ENCODE measurements around the gene PRKN. TPM values are rescaled to one million over a fixed set of nuclear protein-coding genes. Genes with fewer than 3 reads are reported as not detected.

PRKN gene
- total RNA-seq, 6 experiments from 2014 or later = 0.32 TPM; not detected in 5

DNA sequence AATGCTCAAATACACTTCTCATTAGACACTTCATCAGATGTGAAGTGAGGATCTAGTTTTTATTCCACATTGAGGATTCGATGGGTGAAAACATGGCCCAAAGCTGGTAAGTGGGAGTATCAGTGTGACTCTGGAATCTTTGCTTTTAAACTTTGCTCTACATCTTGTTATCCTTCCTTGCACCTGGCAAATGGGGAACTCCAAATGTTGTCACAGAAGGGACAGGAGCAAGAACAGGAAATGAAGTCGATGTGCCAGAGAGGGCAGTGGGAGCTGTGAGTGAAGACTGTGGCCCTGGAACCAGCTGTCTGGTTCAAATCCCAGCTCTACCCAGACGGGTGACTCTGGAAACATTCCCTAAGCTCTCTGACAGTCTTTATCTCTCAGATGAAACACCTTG, 1367.0 kb downstream of the PRKN start:
- peaks cover 27% of the 10 kb centered on the region for H3K4me1 Mint-ChIP-seq (ENCODE audit: low read depth)
- DNase-seq = no peak
- no peak overlapping the region for H3K4me3 Mint-ChIP-seq
- peaks cover 10% of the 10 kb centered on the region for H3K36me3 Mint-ChIP-seq (ENCODE audit: low read depth)
- peaks cover 26% of the 10 kb centered on the region for H3K9me3 Mint-ChIP-seq
- TF ChIP-seq, protein P1, sequence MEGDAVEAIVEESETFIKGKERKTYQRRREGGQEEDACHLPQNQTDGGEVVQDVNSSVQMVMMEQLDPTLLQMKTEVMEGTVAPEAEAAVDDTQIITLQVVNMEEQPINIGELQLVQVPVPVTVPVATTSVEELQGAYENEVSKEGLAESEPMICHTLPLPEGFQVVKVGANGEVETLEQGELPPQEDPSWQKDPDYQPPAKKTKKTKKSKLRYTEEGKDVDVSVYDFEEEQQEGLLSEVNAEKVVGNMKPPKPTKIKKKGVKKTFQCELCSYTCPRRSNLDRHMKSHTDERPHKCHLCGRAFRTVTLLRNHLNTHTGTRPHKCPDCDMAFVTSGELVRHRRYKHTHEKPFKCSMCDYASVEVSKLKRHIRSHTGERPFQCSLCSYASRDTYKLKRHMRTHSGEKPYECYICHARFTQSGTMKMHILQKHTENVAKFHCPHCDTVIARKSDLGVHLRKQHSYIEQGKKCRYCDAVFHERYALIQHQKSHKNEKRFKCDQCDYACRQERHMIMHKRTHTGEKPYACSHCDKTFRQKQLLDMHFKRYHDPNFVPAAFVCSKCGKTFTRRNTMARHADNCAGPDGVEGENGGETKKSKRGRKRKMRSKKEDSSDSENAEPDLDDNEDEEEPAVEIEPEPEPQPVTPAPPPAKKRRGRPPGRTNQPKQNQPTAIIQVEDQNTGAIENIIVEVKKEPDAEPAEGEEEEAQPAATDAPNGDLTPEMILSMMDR (IDR thresholded peaks at IDR 0.05) = no peak
- H3K27ac Mint-ChIP-seq = no peak overlapping the region
- peaks cover 11% of the 10 kb centered on the region; the same call in 1 of the 2 replicates for H3K27me3 Mint-ChIP-seq (ENCODE audit: insufficient read depth)

DNA sequence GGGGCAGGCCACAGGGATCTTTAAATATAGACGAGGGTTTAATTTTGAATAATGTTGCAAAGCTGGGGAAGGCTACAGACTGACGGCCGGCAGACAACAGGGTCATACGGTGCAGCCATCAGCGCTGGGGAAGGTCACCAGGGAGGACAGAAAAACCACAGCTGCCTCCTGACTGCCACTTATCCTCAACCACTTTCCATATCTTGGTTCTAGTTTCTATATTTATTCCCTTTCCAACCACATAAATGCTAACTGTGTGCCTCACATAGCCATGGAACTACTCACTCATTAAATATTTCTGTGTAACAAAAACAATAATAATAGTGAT, 1368.0 kb downstream of the PRKN start:
- H3K36me3 Mint-ChIP-seq (ENCODE audit: low read depth) = peaks cover 10% of the 10 kb centered on the region
- H3K9me3 Mint-ChIP-seq = peaks cover 26% of the 10 kb centered on the region
- H3K4me3 Mint-ChIP-seq = no peak overlapping the region; the same call in 1 of the 2 replicates
- H3K27ac Mint-ChIP-seq = no peak overlapping the region
- DNase-seq = no peak
- TF ChIP-seq, protein P1 (IDR thresholded peaks at IDR 0.05) = no peak
- peaks cover 27% of the 10 kb centered on the region for H3K4me1 Mint-ChIP-seq (ENCODE audit: low read depth)
- H3K27me3 Mint-ChIP-seq (ENCODE audit: insufficient read depth) = peaks cover 13% of the 10 kb centered on the region; the same call in 1 of the 2 replicates

DNA sequence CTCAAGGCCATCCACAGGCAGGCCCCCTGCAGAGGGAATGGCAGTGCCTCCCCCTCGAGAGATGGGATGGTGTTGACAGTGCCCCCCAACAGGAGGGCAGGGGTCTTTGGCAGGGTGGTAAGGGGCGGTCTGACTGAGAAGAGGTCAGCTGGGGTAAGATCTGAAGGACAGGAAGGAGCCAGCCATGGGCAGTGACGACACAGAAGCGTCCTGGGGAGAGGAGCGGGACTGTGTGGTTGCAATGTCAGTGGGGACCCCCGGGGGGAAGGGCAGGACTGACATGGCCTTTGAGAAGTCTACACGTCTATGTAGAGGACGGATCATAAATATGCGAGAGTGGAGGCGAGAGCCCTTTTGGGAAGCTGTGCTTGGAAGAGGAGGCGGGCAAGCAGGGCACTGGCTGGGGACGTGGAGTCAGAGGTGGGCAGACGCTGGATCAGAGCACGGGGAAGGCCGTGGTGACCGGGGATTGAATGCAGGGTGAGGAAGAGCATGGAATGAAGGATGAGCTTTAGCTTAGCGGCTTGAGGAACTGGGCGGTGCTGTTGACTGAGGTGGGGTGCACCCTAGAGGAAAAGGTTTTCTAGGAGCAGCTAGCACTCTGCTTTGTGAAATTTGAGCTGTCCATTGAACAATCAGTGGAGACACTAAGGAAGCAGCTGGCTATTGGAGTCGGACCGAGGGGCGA, 1371.3 kb downstream of the PRKN start:
- H3K4me3 Mint-ChIP-seq = peak overlapping the region; percentile 67
- H3K9me3 Mint-ChIP-seq = 0 out of 2 replicates have a peak, but pooled peaks cover 4% of the 10 kb centered on the region
- H3K27ac Mint-ChIP-seq = no peak overlapping the region
- H3K27me3 Mint-ChIP-seq (ENCODE audit: insufficient read depth) = peaks cover 9% of the 10 kb centered on the region
- DNase-seq = no peak
- H3K36me3 Mint-ChIP-seq (ENCODE audit: low read depth) = 0 out of 2 replicates have a peak, but pooled peaks cover 4% of the 10 kb centered on the region
- TF ChIP-seq, protein P1 (IDR thresholded peaks at IDR 0.05) = no peak
- peaks cover 26% of the 10 kb centered on the region for H3K4me1 Mint-ChIP-seq (ENCODE audit: low read depth)

DNA sequence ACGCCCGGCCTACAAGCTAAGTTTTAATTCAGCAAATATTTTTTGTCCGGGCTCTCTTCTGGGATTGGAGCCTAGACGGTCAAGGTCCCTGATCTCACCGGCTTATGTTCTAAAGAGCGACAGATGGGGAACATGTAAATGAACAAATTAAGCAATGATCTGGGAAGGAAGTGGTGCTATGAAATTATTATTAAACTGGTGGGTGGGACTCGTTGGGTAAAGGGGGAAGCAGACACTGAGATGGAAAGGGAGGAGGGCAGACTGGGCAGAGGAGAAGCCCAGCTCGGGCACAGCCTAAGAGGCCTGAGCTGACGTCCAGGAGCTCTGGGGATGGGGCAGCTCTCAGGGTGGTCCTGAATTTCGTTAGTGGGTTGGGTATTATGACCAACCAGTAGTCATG, 1371.9 kb downstream of the PRKN start:
- H3K27ac Mint-ChIP-seq = no peak overlapping the region
- no peaks in the 10 kb centered on the region for H3K36me3 Mint-ChIP-seq (ENCODE audit: low read depth)
- peaks cover 21% of the 10 kb centered on the region for H3K4me1 Mint-ChIP-seq (ENCODE audit: low read depth)
- TF ChIP-seq, protein P1 (IDR thresholded peaks at IDR 0.05) = no peak
- H3K4me3 Mint-ChIP-seq = no peak overlapping the region
- no peak for DNase-seq
- no peaks in the 10 kb centered on the region for H3K9me3 Mint-ChIP-seq
- peaks cover 5% of the 10 kb centered on the region for H3K27me3 Mint-ChIP-seq (ENCODE audit: insufficient read depth)

DNA sequence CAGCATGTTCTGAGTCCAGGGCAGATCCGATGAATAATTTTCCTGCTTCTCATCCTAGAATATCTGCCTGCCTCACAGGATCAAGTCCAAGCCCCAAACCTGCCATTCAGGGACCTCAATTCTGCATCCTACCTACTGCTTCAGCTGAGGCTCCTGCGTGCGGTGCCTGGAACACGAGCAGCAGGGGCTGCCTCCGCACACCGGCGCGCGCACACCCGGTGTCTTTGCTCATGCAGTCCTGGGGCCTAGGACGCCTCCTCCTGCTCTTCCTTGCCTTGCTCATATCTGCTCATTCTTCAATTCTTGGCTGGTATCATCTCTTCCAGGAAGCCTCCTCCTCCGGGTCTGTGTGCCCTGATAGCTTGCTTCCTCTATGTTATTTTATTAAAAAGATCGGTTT, 1372.6 kb downstream of the PRKN start:
- no peak for DNase-seq
- Mint-ChIP-seq H3K27ac (no peak overlapping the region), H3K4me3 (no peak overlapping the region), H3K4me1 (ENCODE audit: low read depth) (peaks cover 17% of the 10 kb centered on the region), H3K36me3 (ENCODE audit: low read depth) (no peaks in the 10 kb centered on the region), H3K9me3 (no peaks in the 10 kb centered on the region), H3K27me3 (ENCODE audit: insufficient read depth) (peaks cover 5% of the 10 kb centered on the region)
- TF ChIP-seq, protein P1 (IDR thresholded peaks at IDR 0.05) = no peak
